Endothelial cell (in vitro differentiated cells): ENCODE results near the gene MSH5. TPM values are rescaled to one million over a fixed set of nuclear protein-coding genes. Genes with fewer than 3 reads are reported as not detected.

Experiments
- DNase-seq: peaks from one replicate; pipeline ENCODE4 v3.0.0; 2021; ENCODE audit warnings: low spot score
- H3K27ac Mint-ChIP-seq: one replicate; pipeline ENCODE4 v1.8.0; 2021; ENCODE audit warnings: mixed read lengths, inconsistent platforms; ENCODE audit not compliant: unreplicated experiment
- H3K27me3 Mint-ChIP-seq: one replicate; pipeline ENCODE4 v1.8.0; 2021; ENCODE audit warnings: mild to moderate bottlenecking, moderate library complexity, mixed read lengths, inconsistent platforms; ENCODE audit not compliant: unreplicated experiment
- H3K36me3 Mint-ChIP-seq: one replicate; pipeline ENCODE4 v1.8.0; 2021; ENCODE audit warnings: mild to moderate bottlenecking, low read depth, mixed read lengths, inconsistent platforms; ENCODE audit not compliant: unreplicated experiment
- H3K4me1 Mint-ChIP-seq: one replicate; pipeline ENCODE4 v1.8.0; 2021; ENCODE audit warnings: mild to moderate bottlenecking, mixed read lengths, inconsistent platforms; ENCODE audit not compliant: unreplicated experiment
- H3K4me3 Mint-ChIP-seq: one replicate; pipeline ENCODE4 v1.8.0; 2021; ENCODE audit warnings: mild to moderate bottlenecking, mixed read lengths, inconsistent platforms; ENCODE audit not compliant: unreplicated experiment
- H3K9me3 Mint-ChIP-seq: one replicate; pipeline ENCODE4 v1.8.0; 2021; ENCODE audit warnings: mixed read lengths, inconsistent platforms; ENCODE audit not compliant: unreplicated experiment
- total RNA-seq: library from RNA; stranded (reverse); fragmentation: NEBNext Ultra II Directional; extraction: Animal tissue kit (Norgen Biotek cat#: 25700); gene quantifications from one replicate; pipeline ENCODE4 v1.2.1, GENCODE V29; 2021; ENCODE audit not compliant: unreplicated experiment
- TF ChIP-seq, protein P1 (sequence below): fragments of 200-600 bp; sonication (generic); IDR thresholded peaks from one replicate; pipeline ENCODE4 v1.5.0; 2021; ENCODE audit warnings: antibody characterized with exemption; ENCODE audit not compliant: unreplicated experiment

The MSH5 gene
- total RNA-seq, 1 donor from 2014 or later = 16.1 TPM

- DNase-seq = no peak
- Mint-ChIP-seq H3K9me3 (no peaks in the 10 kb centered on the region), H3K36me3 (no peaks in the 10 kb centered on the region), H3K27ac (no peak overlapping the region), H3K27me3 (peaks cover 4% of the 10 kb centered on the region), H3K4me1 (no peaks in the 10 kb centered on the region), H3K4me3 (no peak overlapping the region)
- TF ChIP-seq, protein P1, sequence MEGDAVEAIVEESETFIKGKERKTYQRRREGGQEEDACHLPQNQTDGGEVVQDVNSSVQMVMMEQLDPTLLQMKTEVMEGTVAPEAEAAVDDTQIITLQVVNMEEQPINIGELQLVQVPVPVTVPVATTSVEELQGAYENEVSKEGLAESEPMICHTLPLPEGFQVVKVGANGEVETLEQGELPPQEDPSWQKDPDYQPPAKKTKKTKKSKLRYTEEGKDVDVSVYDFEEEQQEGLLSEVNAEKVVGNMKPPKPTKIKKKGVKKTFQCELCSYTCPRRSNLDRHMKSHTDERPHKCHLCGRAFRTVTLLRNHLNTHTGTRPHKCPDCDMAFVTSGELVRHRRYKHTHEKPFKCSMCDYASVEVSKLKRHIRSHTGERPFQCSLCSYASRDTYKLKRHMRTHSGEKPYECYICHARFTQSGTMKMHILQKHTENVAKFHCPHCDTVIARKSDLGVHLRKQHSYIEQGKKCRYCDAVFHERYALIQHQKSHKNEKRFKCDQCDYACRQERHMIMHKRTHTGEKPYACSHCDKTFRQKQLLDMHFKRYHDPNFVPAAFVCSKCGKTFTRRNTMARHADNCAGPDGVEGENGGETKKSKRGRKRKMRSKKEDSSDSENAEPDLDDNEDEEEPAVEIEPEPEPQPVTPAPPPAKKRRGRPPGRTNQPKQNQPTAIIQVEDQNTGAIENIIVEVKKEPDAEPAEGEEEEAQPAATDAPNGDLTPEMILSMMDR = no peak
These were observed 36.1 kb downstream of the MSH5 start for GRCh38 chr6:31775633-31776484.

DNA sequence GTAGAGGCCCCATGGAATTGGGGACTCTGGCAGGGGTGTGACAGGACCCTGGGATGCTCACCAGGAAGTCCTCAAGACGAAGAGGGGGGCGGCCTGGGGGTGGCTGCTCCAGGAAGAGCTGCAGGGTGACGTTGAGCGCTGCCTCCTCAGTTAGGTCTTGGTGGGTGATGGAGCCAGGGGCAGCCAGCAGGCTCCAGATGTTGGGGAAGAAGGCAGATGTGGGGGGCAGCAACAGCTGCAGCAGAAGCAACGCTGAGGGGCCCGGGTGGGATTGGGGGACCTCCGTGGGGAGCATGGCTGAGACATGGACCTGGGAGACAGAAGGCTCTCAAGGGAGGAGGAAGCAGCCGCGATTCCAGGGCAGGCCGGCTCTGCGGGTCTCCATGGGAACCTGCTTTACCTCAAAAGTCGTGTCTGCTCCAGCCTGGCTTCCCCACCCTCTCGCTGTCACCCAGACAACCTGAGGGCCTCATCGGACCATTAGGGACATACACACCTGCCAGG lies 36.7 kb downstream of the MSH5 start:
- no peak overlapping the region for H3K27ac Mint-ChIP-seq
- H3K36me3 Mint-ChIP-seq = no peaks in the 10 kb centered on the region
- no peak overlapping the region for H3K4me3 Mint-ChIP-seq
- H3K4me1 Mint-ChIP-seq = no peaks in the 10 kb centered on the region
- no peaks in the 10 kb centered on the region for H3K9me3 Mint-ChIP-seq
- H3K27me3 Mint-ChIP-seq = peaks cover 2% of the 10 kb centered on the region
- TF ChIP-seq, protein P1 = no peak
- no peak for DNase-seq

- Mint-ChIP-seq H3K27ac (no peak within 1 kb of the TSS), H3K9me3 (no peaks in the 10 kb centered on the region), H3K4me1 (no peaks in the 10 kb centered on the region), H3K4me3 (no peak within 1 kb of the TSS), H3K36me3 (no peaks in the 10 kb centered on the region), H3K27me3 (peaks cover 2% of the 10 kb centered on the region)
- TF ChIP-seq, protein P1 = no peak
- no peak for DNase-seq
These were observed 37.3 kb downstream of the MSH5 start, which contains the start of gene VWA7 for GRCh38 chr6:31776989-31777666. VWA7 (minus strand) TSS chr6:31777328; CDS start chr6:31776779, 549 bp downstream.

- TF ChIP-seq, protein P1 = no peak
- Mint-ChIP-seq H3K27ac (no peak overlapping the region), H3K27me3 (peaks cover 2% of the 10 kb centered on the region), H3K4me1 (no peaks in the 10 kb centered on the region), H3K36me3 (peaks cover 1% of the 10 kb centered on the region), H3K9me3 (no peaks in the 10 kb centered on the region), H3K4me3 (no peak overlapping the region)
- no peak for DNase-seq
These were observed 37.9 kb downstream of the MSH5 start for GRCh38 chr6:31777667-31778050.
